BE2C (cell line): ENCODE measurements around the gene CFAP20DC.

ENCODE experiments used
- DNase-seq: peaks from one replicate; pipeline ENCODE4 v3.0.0-alpha.2; 2020
- H3K27me3 ChIP-seq: fragments of 250-450 bp; sonication (Bioruptor Pico); 2 replicates; pipeline ENCODE4 v1.5.1; 2020; ENCODE audit warnings: mild to moderate bottlenecking
- H3K36me3 ChIP-seq: fragments of 250-450 bp; sonication (Bioruptor Pico); 2 replicates; pipeline ENCODE4 v1.5.1; 2020; ENCODE audit warnings: mild to moderate bottlenecking
- H3K4me1 ChIP-seq: fragments of 250-450 bp; sonication (Bioruptor Pico); 2 replicates; pipeline ENCODE4 v1.5.1; 2020
- H3K4me3 ChIP-seq: 2 replicates; pipeline ENCODE4 v1.5.1; 2011; ENCODE audit warnings: low read depth, low read length
- H3K9me3 ChIP-seq: fragments of 250-450 bp; sonication (Bioruptor Pico); 2 replicates; pipeline ENCODE4 v1.5.1; 2020
- TF ChIP-seq, protein P1 (sequence below): IDR thresholded peaks from 2 replicates; pipeline ENCODE4 v1.5.1; 2012; ENCODE audit warnings: mild to moderate bottlenecking, low read depth, low read length

The CFAP20DC gene

DNA sequence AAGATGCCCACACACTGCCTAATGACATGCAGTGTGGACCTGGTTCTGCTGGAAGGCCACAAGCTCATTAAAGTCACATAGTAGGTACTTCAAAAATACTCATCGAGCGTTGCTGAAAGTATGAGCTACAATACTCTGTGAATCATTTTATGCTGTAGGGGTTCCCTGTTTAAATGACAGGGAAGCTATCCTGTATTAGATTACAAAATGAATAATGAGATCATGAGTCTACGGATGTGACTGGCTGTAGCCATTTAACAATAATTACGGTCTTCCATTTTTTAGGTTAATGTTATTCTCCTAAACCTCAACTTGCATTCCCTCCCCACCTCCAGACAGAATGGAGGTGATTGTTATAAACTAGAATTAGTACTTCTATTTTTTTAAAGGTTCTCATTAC lies 255.1 kb downstream of the CFAP20DC start:
- Histone ChIP-seq H3K4me1 (no peaks in the 10 kb centered on the region), H3K36me3 (no peaks in the 10 kb centered on the region), H3K27me3 (no peaks in the 10 kb centered on the region), H3K4me3 (no peak overlapping the region), H3K9me3 (no peaks in the 10 kb centered on the region)
- TF ChIP-seq, protein P1, sequence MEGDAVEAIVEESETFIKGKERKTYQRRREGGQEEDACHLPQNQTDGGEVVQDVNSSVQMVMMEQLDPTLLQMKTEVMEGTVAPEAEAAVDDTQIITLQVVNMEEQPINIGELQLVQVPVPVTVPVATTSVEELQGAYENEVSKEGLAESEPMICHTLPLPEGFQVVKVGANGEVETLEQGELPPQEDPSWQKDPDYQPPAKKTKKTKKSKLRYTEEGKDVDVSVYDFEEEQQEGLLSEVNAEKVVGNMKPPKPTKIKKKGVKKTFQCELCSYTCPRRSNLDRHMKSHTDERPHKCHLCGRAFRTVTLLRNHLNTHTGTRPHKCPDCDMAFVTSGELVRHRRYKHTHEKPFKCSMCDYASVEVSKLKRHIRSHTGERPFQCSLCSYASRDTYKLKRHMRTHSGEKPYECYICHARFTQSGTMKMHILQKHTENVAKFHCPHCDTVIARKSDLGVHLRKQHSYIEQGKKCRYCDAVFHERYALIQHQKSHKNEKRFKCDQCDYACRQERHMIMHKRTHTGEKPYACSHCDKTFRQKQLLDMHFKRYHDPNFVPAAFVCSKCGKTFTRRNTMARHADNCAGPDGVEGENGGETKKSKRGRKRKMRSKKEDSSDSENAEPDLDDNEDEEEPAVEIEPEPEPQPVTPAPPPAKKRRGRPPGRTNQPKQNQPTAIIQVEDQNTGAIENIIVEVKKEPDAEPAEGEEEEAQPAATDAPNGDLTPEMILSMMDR = no peak
- no peak for DNase-seq

DNA sequence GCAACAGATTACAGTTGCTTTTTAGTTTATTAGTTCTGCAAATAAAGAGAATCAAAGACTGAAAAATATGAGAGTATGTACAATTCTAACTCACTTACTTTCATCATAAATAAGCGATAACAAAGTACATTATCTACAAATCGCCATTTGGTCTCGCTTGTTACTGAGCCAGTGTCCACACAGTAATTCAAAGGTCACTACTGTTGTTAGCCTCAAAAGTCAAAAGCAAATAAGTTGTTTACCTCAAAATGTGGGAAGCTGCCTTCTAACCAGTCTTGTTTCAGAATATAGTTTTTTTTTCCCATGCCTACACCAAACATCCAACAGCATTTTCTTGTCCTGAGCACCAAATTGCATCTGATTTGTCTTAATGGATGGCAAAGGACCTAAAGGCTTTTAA lies 255.9 kb downstream of the CFAP20DC start:
- no peaks in the 10 kb centered on the region for H3K9me3 ChIP-seq
- TF ChIP-seq, protein P1 = no peak
- no peak for DNase-seq

DNA sequence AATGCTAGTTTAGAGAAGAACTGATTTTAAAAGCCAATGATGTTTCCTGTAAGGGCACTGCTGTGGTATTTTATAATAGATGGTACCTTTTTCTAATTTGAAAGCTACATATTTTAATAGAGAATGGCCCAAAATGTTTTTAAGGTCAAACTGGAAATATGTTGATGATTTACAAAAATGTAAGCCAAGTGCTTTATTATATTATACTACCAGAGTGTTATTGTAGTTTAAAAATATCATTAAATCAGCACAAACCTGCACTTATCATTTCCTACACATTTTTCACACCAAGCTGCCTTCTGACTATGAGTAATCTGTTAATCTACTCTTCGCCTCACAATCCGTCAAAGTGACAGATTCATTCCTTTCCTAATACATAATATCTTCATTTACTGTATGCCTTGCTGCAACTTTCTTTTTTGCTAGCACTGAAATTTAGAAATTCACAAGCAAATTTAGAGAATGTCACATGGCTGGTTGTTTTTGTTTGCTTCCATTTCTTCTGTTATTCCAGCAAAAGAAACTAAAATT lies 256.8 kb downstream of the CFAP20DC start:
- H3K4me1 ChIP-seq = no peaks in the 10 kb centered on the region
- H3K36me3 ChIP-seq = no peaks in the 10 kb centered on the region
- DNase-seq = no peak
- TF ChIP-seq, protein P1 = no peak
- no peaks in the 10 kb centered on the region for H3K9me3 ChIP-seq
- no peak overlapping the region for H3K4me3 ChIP-seq
- H3K27me3 ChIP-seq = no peaks in the 10 kb centered on the region

More for the DNA sequence above, 255.9 kb downstream of the CFAP20DC start:
- Histone ChIP-seq H3K27me3 (no peaks in the 10 kb centered on the region), H3K4me1 (no peaks in the 10 kb centered on the region), H3K4me3 (no peak overlapping the region), H3K36me3 (no peaks in the 10 kb centered on the region)

DNA sequence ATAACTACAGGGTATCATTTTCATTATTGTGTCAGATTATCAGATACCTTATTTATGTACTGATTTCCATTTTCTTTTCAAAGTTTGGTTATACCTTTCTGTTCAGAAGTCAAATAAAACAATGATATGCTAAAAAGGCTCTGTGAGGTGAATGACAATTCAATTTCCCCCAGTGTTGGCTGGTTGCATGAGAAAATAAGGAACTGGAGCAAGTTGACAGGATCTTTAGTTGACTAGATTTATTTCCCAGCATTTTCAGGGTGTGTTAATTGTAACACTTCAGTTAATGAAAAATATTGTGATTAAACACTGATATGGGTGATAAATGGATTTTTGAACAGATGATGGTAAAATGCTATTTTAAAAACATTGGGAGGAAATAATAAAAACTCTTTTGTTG lies 260.4 kb downstream of the CFAP20DC start:
- no peaks in the 10 kb centered on the region for H3K27me3 ChIP-seq
- no peaks in the 10 kb centered on the region for H3K36me3 ChIP-seq
- TF ChIP-seq, protein P1 = no peak
- no peaks in the 10 kb centered on the region for H3K4me1 ChIP-seq
- H3K4me3 ChIP-seq = no peak overlapping the region
- no peaks in the 10 kb centered on the region for H3K9me3 ChIP-seq
- no peak for DNase-seq

DNA sequence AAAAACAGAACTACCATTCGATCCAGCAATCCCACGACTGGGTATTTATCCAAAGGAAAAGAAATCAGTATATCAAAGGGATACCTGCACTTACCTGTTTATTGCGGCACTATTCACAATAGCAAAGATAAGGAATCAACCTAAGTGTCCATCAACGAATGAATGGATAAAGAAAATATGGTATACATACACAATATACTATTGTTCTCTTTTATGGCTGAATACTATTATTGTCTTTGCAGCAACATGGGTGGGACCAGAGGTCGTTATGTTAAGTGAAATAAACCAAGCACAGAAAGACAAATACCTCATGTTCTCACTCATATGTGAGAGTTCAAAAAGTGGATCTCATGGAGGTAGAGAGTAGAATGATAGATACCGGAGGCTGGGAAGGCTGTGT lies 264.9 kb downstream of the CFAP20DC start:
- DNase-seq = no peak
- H3K27me3 ChIP-seq = no peaks in the 10 kb centered on the region
- H3K36me3 ChIP-seq = no peaks in the 10 kb centered on the region
- TF ChIP-seq, protein P1 = no peak
- H3K4me3 ChIP-seq = no peak overlapping the region
- H3K9me3 ChIP-seq = no peaks in the 10 kb centered on the region
- H3K4me1 ChIP-seq = no peaks in the 10 kb centered on the region

DNA sequence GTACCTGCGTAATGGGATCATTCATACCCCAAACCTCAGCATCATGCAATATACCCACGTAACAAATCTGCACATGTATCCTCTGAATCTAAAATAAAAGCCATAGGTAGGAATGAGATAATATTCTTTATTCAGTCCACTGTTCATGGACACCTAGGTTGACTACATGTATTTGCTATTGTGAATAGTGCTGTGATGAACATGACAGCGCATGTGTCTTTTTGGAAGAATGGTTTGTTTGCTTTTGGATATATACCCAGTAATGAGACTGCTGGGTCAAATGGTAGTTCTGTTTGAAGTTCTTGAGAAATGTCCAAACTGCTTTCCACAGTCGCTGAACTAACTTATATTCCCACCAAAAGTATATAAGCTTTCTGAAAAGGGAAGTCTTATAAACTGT lies 265.4 kb downstream of the CFAP20DC start:
- no peaks in the 10 kb centered on the region for H3K27me3 ChIP-seq
- H3K9me3 ChIP-seq = no peaks in the 10 kb centered on the region
- DNase-seq = no peak
- TF ChIP-seq, protein P1 = no peak
- no peak overlapping the region for H3K4me3 ChIP-seq
- no peaks in the 10 kb centered on the region for H3K36me3 ChIP-seq
- no peaks in the 10 kb centered on the region for H3K4me1 ChIP-seq
